ENCODE results near the gene RNF182. TPM values are rescaled to one million over a fixed set of nuclear protein-coding genes. Genes with fewer than 3 reads are reported as not detected.
"Not testable (repeated sequence)": the region's sequence is repeated elsewhere in the genome, so short reads cannot be mapped to it uniquely, and the experiment has no call there.

RNF182 gene
- 4.7 and 8.7 TPM in 2 replicates for total RNA-seq (2014; rRNA removed; shearing (Covaris generic))

- no peak for DNase-seq (ENCODE audit: low read depth)
Observed at GRCh38 chr6:13924949-13925881, at the start of gene RNF182. Gene RNF182, plus strand, starts transcription at chr6:13924952. Its CDS starts 52,168 bp downstream, at chr6:13977120.

- DNase-seq (ENCODE audit: low read depth), result peak; percentile 16
Observed at GRCh38 chr6:13877051-13877450, 47.7 kb upstream of the RNF182 start.

GRCh38 chr6:13880061-13880663 lies 44.6 kb upstream of the RNF182 start:
- DNase-seq (ENCODE audit: low read depth), result not testable (repeated sequence)

GRCh38 chr6:13881621-13882165 lies 43.1 kb upstream of the RNF182 start:
- no peak for DNase-seq (ENCODE audit: low read depth)

GRCh38 chr6:13883966-13884365 lies 40.8 kb upstream of the RNF182 start:
- no peak for DNase-seq (ENCODE audit: low read depth)

GRCh38 chr6:13884397-13884796 lies 40.4 kb upstream of the RNF182 start:
- DNase-seq (ENCODE audit: low read depth), result no peak

GRCh38 chr6:13885601-13886000 lies 39.2 kb upstream of the RNF182 start:
- DNase-seq (ENCODE audit: low read depth), result no peak

GRCh38 chr6:13886949-13887348 lies 37.8 kb upstream of the RNF182 start:
- no peak for DNase-seq (ENCODE audit: low read depth)

- DNase-seq (ENCODE audit: low read depth), result no peak
Observed at GRCh38 chr6:13892017-13892645, 32.6 kb upstream of the RNF182 start.

- DNase-seq (ENCODE audit: low read depth), result no peak
Observed at GRCh38 chr6:13902922-13903321, 21.8 kb upstream of the RNF182 start.

GRCh38 chr6:13903364-13903763 lies 21.4 kb upstream of the RNF182 start:
- DNase-seq (ENCODE audit: low read depth), result no peak

GRCh38 chr6:13907001-13907350 lies 17.8 kb upstream of the RNF182 start:
- DNase-seq (ENCODE audit: low read depth), result no peak

GRCh38 chr6:13907614-13908215 lies 17.0 kb upstream of the RNF182 start:
- DNase-seq (ENCODE audit: low read depth), result no peak

- DNase-seq (ENCODE audit: low read depth), result peak; percentile 71
Observed at GRCh38 chr6:13908955-13909381, 15.8 kb upstream of the RNF182 start.

- DNase-seq (ENCODE audit: low read depth), result no peak
Observed at GRCh38 chr6:13910443-13910842, 14.3 kb upstream of the RNF182 start.

GRCh38 chr6:13911337-13911736 lies 13.4 kb upstream of the RNF182 start:
- no peak for DNase-seq (ENCODE audit: low read depth)

GRCh38 chr6:13913226-13914001 lies 11.3 kb upstream of the RNF182 start:
- no peak for DNase-seq (ENCODE audit: low read depth)

- peak; percentile 37 for DNase-seq (ENCODE audit: low read depth)
Observed at GRCh38 chr6:13914351-13914750, 10.4 kb upstream of the RNF182 start.

- DNase-seq (ENCODE audit: low read depth), result no peak
Observed at GRCh38 chr6:13915561-13916229, 9.1 kb upstream of the RNF182 start.

GRCh38 chr6:13916230-13916944 lies 8.4 kb upstream of the RNF182 start:
- DNase-seq (ENCODE audit: low read depth), result no peak

Measured in Daoy (cell line).